HepG2 (cell line): ENCODE measurements around the gene GPR4. TPM values are rescaled to one million over a fixed set of nuclear protein-coding genes. Genes with fewer than 3 reads are reported as not detected.

Experiments used
- ARID2 ChIP-seq: sonication (generic); formaldehyde crosslinking; IDR thresholded peaks from 2 replicates; pipeline ENCODE4 v1.8.1; 2022; ENCODE audit warnings: mild to moderate bottlenecking, missing genetic modification reagents, borderline replicate concordance
- ARNT2 ChIP-seq: sonication (generic); formaldehyde crosslinking; IDR thresholded peaks from 2 replicates; pipeline ENCODE4 v1.8.0; 2022; ENCODE audit warnings: mild to moderate bottlenecking, low read depth, missing genetic modification reagents, moderate library complexity
- ATRX ChIP-seq: sonication (generic); formaldehyde crosslinking; IDR thresholded peaks from 2 replicates; pipeline ENCODE4 v1.4.0; 2020; ENCODE audit warnings: missing genetic modification reagents, borderline replicate concordance
- CC2D1A ChIP-seq: sonication (generic); formaldehyde crosslinking; IDR thresholded peaks from 2 replicates; pipeline ENCODE4 v1.8.1; 2023; ENCODE audit warnings: mild to moderate bottlenecking, missing genetic modification reagents
- HOXA9 ChIP-seq: sonication (generic); formaldehyde crosslinking; IDR thresholded peaks from 2 replicates; pipeline ENCODE4 v1.8.1; 2022; ENCODE audit warnings: missing genetic modification reagents, mild to moderate bottlenecking, moderate library complexity, borderline replicate concordance
- KLF12 ChIP-seq: sonication (generic); formaldehyde crosslinking; IDR thresholded peaks from 2 replicates; pipeline ENCODE4 v1.4.0; 2020; ENCODE audit warnings: missing genetic modification reagents, borderline replicate concordance
- MIER2 ChIP-seq: IDR thresholded peaks from 2 replicates; pipeline ENCODE4 v1.6.1; 2016; ENCODE audit warnings: missing biosample characterization, missing genetic modification reagents
- MLX ChIP-seq: IDR thresholded peaks from 2 replicates; pipeline ENCODE4 v1.6.1; 2016
- MLXIP ChIP-seq: sonication (generic); formaldehyde crosslinking; IDR thresholded peaks from 2 replicates; pipeline ENCODE4 v1.9.0; 2021; ENCODE audit warnings: missing genetic modification reagents, borderline replicate concordance
- NCOR1 ChIP-seq: fragments of 200-600 bp; sonication (generic); IDR thresholded peaks from 2 replicates; pipeline ENCODE4 v1.7.0; 2017; ENCODE audit warnings: antibody characterized with exemption, low read length, borderline replicate concordance
- NR2C2 ChIP-seq: sonication (generic); formaldehyde crosslinking; IDR thresholded peaks from 2 replicates; pipeline ENCODE4 v1.4.0; 2020; ENCODE audit warnings: missing genetic modification reagents, mild to moderate bottlenecking, moderate library complexity, borderline replicate concordance
- PITX1 ChIP-seq: sonication (generic); formaldehyde crosslinking; IDR thresholded peaks from 2 replicates; pipeline ENCODE4 v1.5.1; 2020; ENCODE audit warnings: mild to moderate bottlenecking, missing genetic modification reagents
- RAD21 ChIP-seq: fragments of 450-650 bp; formaldehyde crosslinking; IDR thresholded peaks from 2 replicates; pipeline ENCODE4 v1.5.0; 2020; ENCODE audit warnings: mild to moderate bottlenecking
- RORA ChIP-seq: sonication (generic); formaldehyde crosslinking; IDR thresholded peaks from 2 replicates; pipeline ENCODE4 v1.5.0; 2020; ENCODE audit warnings: mild to moderate bottlenecking, missing genetic modification reagents, moderate library complexity
- RXRA ChIP-seq: sonication (generic); formaldehyde crosslinking; IDR thresholded peaks from 2 replicates; pipeline ENCODE4 v1.5.1; 2020; ENCODE audit warnings: missing genetic modification reagents
- SMARCE1 ChIP-seq: fragments of 450-650 bp; IDR thresholded peaks from 2 replicates; pipeline ENCODE4 v1.6.1; 2017; ENCODE audit warnings: borderline replicate concordance
- TFAP4 ChIP-seq: sonication (generic); IDR thresholded peaks from 2 replicates; pipeline ENCODE4 v1.6.1; 2016; ENCODE audit warnings: low read depth, borderline replicate concordance
- ZNF280B ChIP-seq: sonication (generic); formaldehyde crosslinking; IDR thresholded peaks from 2 replicates; pipeline ENCODE4 v1.5.0; 2020; ENCODE audit warnings: missing genetic modification reagents, mild to moderate bottlenecking, borderline replicate concordance
- ZNF441 ChIP-seq: sonication (generic); formaldehyde crosslinking; IDR thresholded peaks from 2 replicates; pipeline ENCODE4 v1.7.0; 2021; ENCODE audit warnings: missing genetic modification reagents, borderline replicate concordance
- ZNF562 ChIP-seq: sonication (generic); formaldehyde crosslinking; IDR thresholded peaks from 2 replicates; pipeline ENCODE4 v1.8.0; 2022; ENCODE audit warnings: missing genetic modification reagents, borderline replicate concordance
- ZNF605 ChIP-seq: sonication (generic); formaldehyde crosslinking; IDR thresholded peaks from 2 replicates; pipeline ENCODE4 v1.8.0; 2022; ENCODE audit warnings: mild to moderate bottlenecking, missing genetic modification reagents
- ZNF75D ChIP-seq: sonication (generic); formaldehyde crosslinking; IDR thresholded peaks from 2 replicates; pipeline ENCODE4 v1.8.1; 2023; ENCODE audit warnings: missing genetic modification reagents, mild to moderate bottlenecking, borderline replicate concordance
- ZNF891 ChIP-seq: sonication (generic); formaldehyde crosslinking; IDR thresholded peaks from 2 replicates; pipeline ENCODE4 v1.5.0; 2020; ENCODE audit warnings: mild to moderate bottlenecking, missing genetic modification reagents
- polyA plus RNA-seq, 8 experiments: library from polyadenylated mRNA; depleted of rRNA in 3 of 8; stranded (reverse) in 7 of 8; unstranded in 1 of 8; fragments of >200 nt; fragmentation: Illumina TruSeq in 4 of 8; extraction: Trizol in 4 of 8; gene quantifications; 2 replicates each; pipeline versions ENCODE4 v1.2.1 to v1.2.3, GENCODE V29; 2011 to 2016; ENCODE audit warnings: low read depth in 4 of 8, missing spikeins in 1 of 8, mixed read lengths in 1 of 8; ENCODE audit not compliant: insufficient read depth in 1 of 8
- total RNA-seq, 5 experiments: library from RNA; depleted of rRNA; stranded (reverse); fragments of >200 nt; fragmentation: Illumina TruSeq; extraction: Trizol; gene quantifications; 2 replicates each; pipeline ENCODE4 v1.2.3, GENCODE V29; 2016; ENCODE audit warnings: low read depth in 1 of 5

The GPR4 gene
- total and polyA plus RNA-seq, 2 of the 13 experiments (the other 11 are each of a cell fraction or from before 2014, with no cell fraction given) = 0.15 TPM; not detected in 1

GRCh38 chr19:45607071-45608029 lies 5.3 kb upstream of the GPR4 start (continued):
- TF ChIP-seq SMARCE1 (no peak), CC2D1A (CRISPR knock-in tag) (no peak), ZNF562 (CRISPR knock-in tag) (no peak), ZNF280B (0 out of 2 replicates have a peak, but pooled peaks have one; percentile 36), KLF12 (no peak), HOXA9 (no peak), ZNF605 (CRISPR knock-in tag) (no peak), ZNF441 (CRISPR knock-in tag) (no peak), MLX (CRISPR knock-in tag) (no peak), RAD21 (CRISPR knock-in tag) (peak; percentile 79), RXRA (CRISPR knock-in tag) (no peak), NCOR1 (no peak), PITX1 (CRISPR knock-in tag) (peak; percentile 63; the same call in 1 of the 2 replicates), TFAP4 (no peak), MIER2 (CRISPR knock-in tag) (no peak), ARNT2 (CRISPR knock-in tag) (no peak), ZNF75D (CRISPR knock-in tag) (no peak), MLXIP (CRISPR knock-in tag) (no peak), ATRX (CRISPR knock-in tag) (no peak), RORA (no peak), NR2C2 (CRISPR knock-in tag) (no peak), ZNF891 (CRISPR knock-in tag) (no peak), ARID2 (CRISPR knock-in tag) (no peak)
